HG02981 (cell line): Measurements from ENCODE around the gene PACS1.
"Not testable (repeated sequence)": the region's sequence is repeated elsewhere in the genome, so short reads cannot be mapped to it uniquely, and the experiment has no call there.

Experiments used
- ATAC-seq: cut with Tn5 transposase; IDR thresholded peaks from one replicate; pipeline ENCODE4 v1.9.1; 2021; ENCODE audit warnings: mild to moderate bottlenecking, moderate library complexity; ENCODE audit not compliant: unreplicated experiment

PACS1 gene

GRCh38 chr11:66266378-66267038 lies 196.4 kb downstream of the PACS1 start:
- ATAC-seq, result no peak

GRCh38 chr11:66267039-66267378 lies 196.9 kb downstream of the PACS1 start:
- ATAC-seq, result no peak

GRCh38 chr11:66267379-66268243 lies 197.5 kb downstream of the PACS1 start:
- peak; percentile 33 for ATAC-seq

GRCh38 chr11:66268244-66268951 lies 198.3 kb downstream of the PACS1 start, which contains the start of gene RAB1B:
Gene RAB1B, plus strand, starts transcription at chr11:66268639. Its CDS starts 41 bp downstream, at chr11:66268680.
- ATAC-seq, result peak; percentile 79

GRCh38 chr11:66268952-66269905 lies 199.2 kb downstream of the PACS1 start:
- no peak for ATAC-seq

- ATAC-seq, result no peak
These were observed 201.7 kb downstream of the PACS1 start for GRCh38 chr11:66271816-66272215.

- no peak for ATAC-seq
These were observed 202.5 kb downstream of the PACS1 start for GRCh38 chr11:66272596-66272995.

GRCh38 chr11:66274219-66274618 lies 204.1 kb downstream of the PACS1 start:
- no peak for ATAC-seq

- no peak for ATAC-seq
These were observed 205.3 kb downstream of the PACS1 start for GRCh38 chr11:66275396-66275795.

GRCh38 chr11:66275984-66276612 lies 206.0 kb downstream of the PACS1 start:
- no peak for ATAC-seq

GRCh38 chr11:66276619-66277018 lies 206.5 kb downstream of the PACS1 start:
- not testable (repeated sequence) for ATAC-seq

- ATAC-seq, result not testable (repeated sequence)
These were observed 207.0 kb downstream of the PACS1 start for GRCh38 chr11:66277064-66277463.

GRCh38 chr11:66277471-66278362 lies 207.6 kb downstream of the PACS1 start, which contains the start of gene CNIH2:
Gene CNIH2, plus strand, starts transcription at chr11:66278175. Its CDS starts 282 bp downstream, at chr11:66278457.
- ATAC-seq, result no peak

GRCh38 chr11:66278363-66279091 lies 208.5 kb downstream of the PACS1 start:
- ATAC-seq, result no peak

GRCh38 chr11:66279092-66279734 lies 209.1 kb downstream of the PACS1 start:
- no peak for ATAC-seq

GRCh38 chr11:66280428-66280827 lies 210.4 kb downstream of the PACS1 start:
- no peak for ATAC-seq

- no peak for ATAC-seq
These were observed 210.9 kb downstream of the PACS1 start for GRCh38 chr11:66281001-66281400.
